DOHH2 (cell line): ENCODE measurements around the gene WEE1.

Experiments
- EZH2phosphoT487 ChIP-seq: fragments of 200-600 bp; sonication (generic); IDR thresholded peaks from 2 replicates; pipeline ENCODE4 v1.6.1; 2017; ENCODE audit warnings: borderline replicate concordance, mild to moderate bottlenecking, antibody characterized with exemption, low read length, moderate library complexity, mixed read lengths
- TF ChIP-seq, protein P1 (sequence below): fragments of 200-600 bp; sonication (generic); IDR thresholded peaks from one replicate; pipeline ENCODE4 v1.5.1; 2014; ENCODE audit warnings: antibody characterized with exemption, mild to moderate bottlenecking, low read depth, low read length; ENCODE audit not compliant: poor library complexity, severe bottlenecking

DNA sequence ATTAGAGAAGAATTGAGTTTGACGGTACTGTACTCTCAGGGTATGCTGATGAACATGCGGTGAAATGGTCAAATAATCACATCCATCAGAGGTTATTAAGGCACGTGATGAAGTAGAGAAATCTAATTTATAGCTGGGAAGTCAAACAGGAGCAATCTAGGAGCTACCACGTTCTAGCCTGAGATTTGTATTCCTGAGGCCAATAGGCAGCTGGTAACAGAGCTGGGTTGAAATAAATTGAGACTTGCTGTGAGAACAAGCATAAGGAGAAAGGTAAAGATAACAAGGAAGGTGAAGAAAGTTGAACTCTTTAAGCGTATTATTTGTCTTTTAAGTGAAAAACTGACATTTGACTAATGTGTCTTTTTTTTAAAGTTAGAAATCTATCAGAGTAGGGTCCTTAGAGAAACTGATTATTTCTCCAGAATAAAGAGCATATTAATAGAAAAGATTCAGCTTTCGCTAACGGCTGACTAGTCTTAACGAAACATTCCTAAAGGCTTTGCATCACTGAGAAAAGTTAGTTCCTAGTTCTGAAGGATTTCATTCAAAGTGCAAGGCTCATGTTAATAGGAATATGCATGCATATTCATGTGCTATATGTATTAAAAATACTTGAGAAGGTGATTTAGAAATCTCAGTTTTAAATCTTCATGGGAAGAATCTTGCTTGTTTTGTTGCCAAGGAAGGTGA is 5.2 kb upstream of the WEE1 start:
- TF ChIP-seq, protein P1, sequence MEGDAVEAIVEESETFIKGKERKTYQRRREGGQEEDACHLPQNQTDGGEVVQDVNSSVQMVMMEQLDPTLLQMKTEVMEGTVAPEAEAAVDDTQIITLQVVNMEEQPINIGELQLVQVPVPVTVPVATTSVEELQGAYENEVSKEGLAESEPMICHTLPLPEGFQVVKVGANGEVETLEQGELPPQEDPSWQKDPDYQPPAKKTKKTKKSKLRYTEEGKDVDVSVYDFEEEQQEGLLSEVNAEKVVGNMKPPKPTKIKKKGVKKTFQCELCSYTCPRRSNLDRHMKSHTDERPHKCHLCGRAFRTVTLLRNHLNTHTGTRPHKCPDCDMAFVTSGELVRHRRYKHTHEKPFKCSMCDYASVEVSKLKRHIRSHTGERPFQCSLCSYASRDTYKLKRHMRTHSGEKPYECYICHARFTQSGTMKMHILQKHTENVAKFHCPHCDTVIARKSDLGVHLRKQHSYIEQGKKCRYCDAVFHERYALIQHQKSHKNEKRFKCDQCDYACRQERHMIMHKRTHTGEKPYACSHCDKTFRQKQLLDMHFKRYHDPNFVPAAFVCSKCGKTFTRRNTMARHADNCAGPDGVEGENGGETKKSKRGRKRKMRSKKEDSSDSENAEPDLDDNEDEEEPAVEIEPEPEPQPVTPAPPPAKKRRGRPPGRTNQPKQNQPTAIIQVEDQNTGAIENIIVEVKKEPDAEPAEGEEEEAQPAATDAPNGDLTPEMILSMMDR: no peak
- TF ChIP-seq EZH2phosphoT487: no peak
